Glutamatergic neuron (in vitro differentiated cells): ENCODE results near the gene SF3A2. TPM values are rescaled to one million over a fixed set of nuclear protein-coding genes. Genes with fewer than 3 reads are reported as not detected.

Source experiments
- DNase-seq: peaks from one replicate; pipeline ENCODE4 v3.0.0; 2022
- H3K27ac Mint-ChIP-seq: one replicate; pipeline ENCODE4 v1.8.0; 2020; ENCODE audit warnings: mild to moderate bottlenecking, mixed read lengths, inconsistent platforms; ENCODE audit not compliant: unreplicated experiment
- H3K27me3 Mint-ChIP-seq: one replicate; pipeline ENCODE4 v1.8.0; 2020; ENCODE audit warnings: mild to moderate bottlenecking, moderate library complexity, mixed read lengths, inconsistent platforms; ENCODE audit not compliant: unreplicated experiment
- H3K36me3 Mint-ChIP-seq: one replicate; pipeline ENCODE4 v1.8.0; 2020; ENCODE audit warnings: mild to moderate bottlenecking, mixed read lengths, inconsistent platforms; ENCODE audit not compliant: unreplicated experiment
- H3K4me1 Mint-ChIP-seq: one replicate; pipeline ENCODE4 v1.8.0; 2020; ENCODE audit warnings: mild to moderate bottlenecking, low read depth, mixed read lengths, inconsistent platforms; ENCODE audit not compliant: unreplicated experiment
- H3K4me3 Mint-ChIP-seq: one replicate; pipeline ENCODE4 v1.8.0; 2020; ENCODE audit warnings: mild to moderate bottlenecking, mixed read lengths, inconsistent platforms; ENCODE audit not compliant: unreplicated experiment
- H3K9me3 Mint-ChIP-seq: one replicate; pipeline ENCODE4 v1.8.0; 2020; ENCODE audit warnings: mild to moderate bottlenecking, moderate library complexity, mixed read lengths, inconsistent platforms; ENCODE audit not compliant: unreplicated experiment
- CTCF ChIP-seq: fragments of 200-600 bp; sonication (generic); IDR thresholded peaks from one replicate; pipeline ENCODE4 v1.5.0; 2021; ENCODE audit not compliant: partially characterized antibody, unreplicated experiment
- total RNA-seq: library from RNA; stranded (reverse); fragmentation: NEBNext Ultra II Directional; extraction: Animal tissue kit (Norgen Biotek cat#: 25700); gene quantifications from one replicate; pipeline ENCODE4 v1.2.1, GENCODE V29; 2021; ENCODE audit not compliant: unreplicated experiment

The SF3A2 gene
- total RNA-seq, 1 donor from 2014 or later, result 101 TPM

GRCh38 chr19:2216361-2217225 is 20.0 kb upstream of the SF3A2 start:
- Mint-ChIP-seq H3K27me3 (peaks cover 10% of the 10 kb centered on the region), H3K36me3 (peaks cover 4% of the 10 kb centered on the region), H3K9me3 (peaks cover 1% of the 10 kb centered on the region), H3K4me1 (peaks cover 6% of the 10 kb centered on the region), H3K27ac (no peak overlapping the region), H3K4me3 (peak overlapping the region; percentile 16)
- no peak for TF ChIP-seq CTCF
- DNase-seq, result no peak

GRCh38 chr19:2217591-2217990 is 19.0 kb upstream of the SF3A2 start:
- Mint-ChIP-seq H3K27ac (no peak overlapping the region), H3K36me3 (no peaks in the 10 kb centered on the region), H3K4me1 (peaks cover 6% of the 10 kb centered on the region), H3K27me3 (peaks cover 6% of the 10 kb centered on the region), H3K4me3 (no peak overlapping the region), H3K9me3 (peaks cover 1% of the 10 kb centered on the region)
- no peak for TF ChIP-seq CTCF
- DNase-seq, result no peak

GRCh38 chr19:2219726-2220125 is 16.9 kb upstream of the SF3A2 start:
- DNase-seq, result no peak
- no peak for TF ChIP-seq CTCF
- no peak overlapping the region for H3K27ac Mint-ChIP-seq
- H3K9me3 Mint-ChIP-seq, result peaks cover 6% of the 10 kb centered on the region
- H3K4me3 Mint-ChIP-seq, result no peak overlapping the region
- H3K27me3 Mint-ChIP-seq, result peaks cover 6% of the 10 kb centered on the region
- peaks cover 3% of the 10 kb centered on the region for H3K4me1 Mint-ChIP-seq
- H3K36me3 Mint-ChIP-seq, result no peaks in the 10 kb centered on the region

- Mint-ChIP-seq H3K4me1 (no peaks in the 10 kb centered on the region), H3K9me3 (peaks cover 8% of the 10 kb centered on the region), H3K27ac (peak overlapping the region; percentile 5), H3K36me3 (no peaks in the 10 kb centered on the region), H3K4me3 (no peak overlapping the region), H3K27me3 (peaks cover 3% of the 10 kb centered on the region)
- no peak for TF ChIP-seq CTCF
- no peak for DNase-seq
Measured at GRCh38 chr19:2221250-2221831, 15.3 kb upstream of the SF3A2 start.

GRCh38 chr19:2221918-2222317 is 14.7 kb upstream of the SF3A2 start:
- H3K36me3 Mint-ChIP-seq, result no peaks in the 10 kb centered on the region
- no peaks in the 10 kb centered on the region for H3K4me1 Mint-ChIP-seq
- TF ChIP-seq CTCF, result no peak

More at GRCh38 chr19:2221918-2222317, 14.7 kb upstream of the SF3A2 start:
- H3K9me3 Mint-ChIP-seq, result peaks cover 8% of the 10 kb centered on the region
- no peak for DNase-seq
- peaks cover 3% of the 10 kb centered on the region for H3K27me3 Mint-ChIP-seq
- H3K27ac Mint-ChIP-seq, result no peak overlapping the region
- no peak overlapping the region for H3K4me3 Mint-ChIP-seq
